Muscle of back (tissue), 11 donors: ENCODE results near the gene PPP5C. TPM values are rescaled to one million over a fixed set of nuclear protein-coding genes. Genes with fewer than 3 reads are reported as not detected.
"Not testable (repeated sequence)": the region's sequence is repeated elsewhere in the genome, so short reads cannot be mapped to it uniquely, and the experiment has no call there.

Source experiments
- DNase-seq, 3 donors: peaks; one replicate each; pipeline versions ENCODE4 v3.0.0 to v3.0.0-alpha.2; 2013
- polyA plus RNA-seq, 10 donors: library from polyadenylated mRNA; unstranded; fragments of 120-200 nt; gene quantifications; one replicate each; pipeline ENCODE4 v1.2.1, GENCODE V29; 2013; ENCODE audit not compliant: insufficient read length in 10 of 10

The PPP5C gene
- polyA plus RNA-seq, 10 donors: 50.3 to 72.3 (median 61.4) TPM

DNA sequence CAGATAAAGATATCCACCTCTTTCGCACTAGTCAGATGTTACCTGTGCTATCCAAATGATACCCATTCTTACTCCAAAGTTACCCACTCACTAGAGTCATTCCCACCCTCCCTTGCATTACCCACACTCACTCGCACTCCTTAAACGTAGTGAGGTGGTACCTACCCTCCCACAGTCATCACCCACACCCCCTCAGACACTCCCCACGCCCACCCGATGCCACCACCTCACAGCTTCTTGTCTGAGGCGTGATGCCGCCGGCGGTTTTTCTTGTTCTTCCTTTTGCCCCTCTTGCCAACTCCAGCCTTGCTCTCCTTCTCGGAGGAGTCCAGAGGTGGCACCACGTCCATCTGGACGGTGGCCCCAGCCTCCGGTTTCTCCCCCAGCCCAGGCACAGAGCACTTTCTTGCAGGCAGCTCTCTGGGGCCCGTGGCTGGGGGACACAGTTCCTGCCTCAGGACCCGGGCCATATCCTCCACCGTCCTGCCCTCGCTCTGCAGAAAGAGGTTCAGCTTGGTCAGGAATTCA lies 80.7 kb downstream of the PPP5C start:
- DNase-seq: no peak

- DNase-seq: peak in 2 of 3 donors; percentile 81 to 88
Observed at GRCh38 chr19:46428239-46429135, 81.6 kb downstream of the PPP5C start, which contains the start of gene PNMA8C. TSS of gene PNMA8C (minus strand) at chr19:46428936. CDS start at chr19:46428359, 577 bp downstream.

- DNase-seq: no peak
Observed at GRCh38 chr19:46429999-46430398, 83.1 kb downstream of the PPP5C start.

DNA sequence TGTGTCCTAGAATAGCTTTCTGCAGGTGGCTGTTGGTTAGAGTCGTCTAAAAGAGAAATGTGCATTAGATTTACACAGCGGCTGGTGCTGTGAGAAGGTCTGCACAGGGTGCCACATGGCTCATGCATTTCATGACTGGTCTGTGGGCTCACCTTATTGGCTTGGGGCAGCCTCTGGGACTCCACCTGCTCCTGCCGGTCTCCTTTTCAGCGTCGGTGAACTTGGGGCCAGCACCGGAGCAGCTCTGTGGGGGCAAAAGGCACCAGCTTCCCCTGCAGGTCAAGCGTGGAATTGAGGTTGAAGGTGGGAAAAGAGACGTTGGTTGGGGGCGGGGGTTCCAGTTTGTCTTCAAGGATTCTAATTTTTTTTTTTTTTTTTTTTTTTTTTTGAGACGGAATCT lies 84.9 kb downstream of the PPP5C start:
- DNase-seq: peak in 1 of 3 donors; percentile 50

- DNase-seq: not testable (repeated sequence)
Observed at GRCh38 chr19:46433470-46433869, 86.6 kb downstream of the PPP5C start.

GRCh38 chr19:46435009-46435408 lies 88.1 kb downstream of the PPP5C start:
- DNase-seq: no peak

DNA sequence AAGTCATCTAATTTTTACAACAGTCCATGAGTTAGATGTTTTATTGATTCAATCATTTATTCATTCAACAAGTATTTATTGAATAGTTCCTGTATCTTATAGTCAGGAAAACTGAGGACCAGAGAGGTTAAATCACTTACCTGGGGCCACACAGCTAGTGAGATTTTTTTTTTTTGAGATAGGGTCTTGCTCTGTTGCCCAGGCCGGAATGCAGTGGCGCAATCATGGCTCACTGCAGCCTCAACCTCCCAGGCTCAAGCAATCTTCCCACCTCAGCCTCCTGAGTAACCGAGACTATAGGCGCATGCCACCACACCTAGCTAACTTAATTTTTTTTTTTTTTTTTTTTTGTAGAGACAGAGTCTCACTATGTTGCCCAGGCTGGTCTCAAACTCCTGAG lies 88.8 kb downstream of the PPP5C start:
- DNase-seq: not testable (repeated sequence)

Other genes starting within 250 kb of the PPP5C start
- gene IGFL3, start 222.4 kb upstream of the PPP5C start, polyA plus RNA-seq: not detected
- gene IGFL2, start 198.8 kb upstream of the PPP5C start, polyA plus RNA-seq: 1 to 10 TPM in 2 of 10 donors, not detected in 8; 3.0 to 5.7 TPM
- 1 to 10 TPM in 2 of 10 donors, not detected in 8; 5.4 to 7.1 TPM for gene IGFL1, start 117.3 kb upstream of the PPP5C start, polyA plus RNA-seq
- gene HIF3A, start 50.0 kb upstream of the PPP5C start, polyA plus RNA-seq: 100 to 1,000 TPM; 112 to 347 (median 228) TPM
- 10 to 100 TPM; 48.0 to 74.7 (median 61.4) TPM for gene CCDC8, start 66.5 kb downstream of the PPP5C start, polyA plus RNA-seq
- gene PNMA8C, start 81.8 kb downstream of the PPP5C start, polyA plus RNA-seq: under 1 TPM; 0.24 to 0.70 (median 0.40) TPM
- gene PNMA8A, start 124.5 kb downstream of the PPP5C start, polyA plus RNA-seq: 10 to 100 TPM; 27.2 to 52.9 (median 43.9) TPM
- gene PNMA8B, start 148.8 kb downstream of the PPP5C start, polyA plus RNA-seq: 1 to 10 TPM; 2.0 to 4.9 (median 3.1) TPM